ENCODE results near the gene COL16A1.
A peak's percentile ranks its signal among the peaks of the same experiment; 100 is the strongest.

The COL16A1 gene

DNA sequence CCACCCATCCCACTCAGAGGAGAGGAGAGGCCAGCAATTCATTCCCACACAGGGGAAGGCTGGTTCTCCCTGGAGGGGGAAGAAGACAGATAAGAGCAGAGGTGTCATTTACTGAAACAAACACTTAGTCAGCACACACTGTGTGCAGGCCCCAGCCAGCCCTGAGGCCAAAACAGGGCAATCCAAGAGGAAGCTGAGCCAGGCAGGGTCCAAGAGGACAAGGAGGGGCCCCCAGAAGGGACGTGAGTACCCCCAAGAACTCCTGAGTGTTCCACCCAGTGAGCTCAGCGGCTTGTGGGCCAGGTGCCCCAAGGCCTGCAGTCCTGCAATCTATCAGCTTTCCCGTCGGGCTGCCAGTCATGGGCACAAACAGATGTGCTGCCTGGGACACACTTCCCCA is 44.5 kb upstream of the COL16A1 start:
- H3K36me3 ChIP-seq (ENCODE audit: control insufficient read depth in 4 of 4, insufficient read depth in 4 of 4, low read length in 3 of 4), result no peaks in the 10 kb centered on the region
- H3K27me3 ChIP-seq (replicated peaks in 2 of 5; ENCODE audit: control insufficient read depth in 4 of 5, insufficient read depth in 5 of 5, low read length in 4 of 5), result no peaks in the 10 kb centered on the region
- POLR2A ChIA-PET, result interaction anchor here (0.6 to 0.9 kb wide), 2 partner anchors 9 to 453 kb away, joined by 3 to 4 read pairs; no protein-coding TSS in a partner anchor
- H3K4me1 ChIP-seq (ENCODE audit: control extremely low read depth in 1 of 4, control insufficient read depth in 4 of 4, insufficient read depth in 4 of 4, low read length in 3 of 4), result peaks cover 0 to 48% (median 31%) of the 10 kb centered on the region in 4 experiments
- CTCF ChIA-PET, result interaction anchor here (0.8 to 4.1 kb wide), 9 partner anchors 9 to 86 kb away, joined by 3 to 34 read pairs (median 3); no protein-coding TSS in a partner anchor
- H3K27ac ChIP-seq (ENCODE audit: insufficient read depth in 1 of 2, low read depth in 1 of 2, low read length in 2 of 2, poor library complexity in 1 of 2, severe bottlenecking in 2 of 2), result no peak overlapping the region
- 83% methylated on average over 4 of the region's 4 CpGs for WGBS (ENCODE audit: insufficient coverage)
- H3K9me3 ChIP-seq (ENCODE audit: control extremely low read depth in 1 of 5, control insufficient read depth in 4 of 5, insufficient read depth in 2 of 5, low read depth in 1 of 5, low read length in 4 of 5), result no peaks in the 10 kb centered on the region
- H3K4me3 ChIP-seq (ENCODE audit: control insufficient read depth in 1 of 7, extremely low read depth in 1 of 7, insufficient read depth in 4 of 7, low read depth in 2 of 7, low read length in 6 of 7), result no peak overlapping the region
- no peak for DNase-seq

DNA sequence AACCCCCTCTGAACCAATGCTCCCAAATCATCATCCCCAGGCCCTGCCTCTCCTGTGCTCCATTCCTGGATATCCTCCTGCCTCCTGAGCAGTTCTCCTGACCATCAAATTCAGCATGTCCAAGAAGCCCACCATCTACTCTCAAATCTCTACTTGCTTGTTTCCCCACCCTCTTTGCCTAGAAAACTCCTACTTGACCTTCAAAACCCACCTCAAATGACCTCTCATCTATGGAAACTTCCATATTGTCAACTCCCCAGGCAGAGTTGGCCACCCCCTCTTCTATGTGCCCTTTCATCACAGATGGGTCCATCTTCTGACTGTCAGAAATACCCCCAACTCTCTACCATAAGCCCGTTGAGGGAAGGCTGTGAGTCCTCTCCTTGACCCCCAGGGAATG is 43.5 kb upstream of the COL16A1 start:
- Histone ChIP-seq H3K4me1 (ENCODE audit: control extremely low read depth in 1 of 4, control insufficient read depth in 4 of 4, insufficient read depth in 4 of 4, low read length in 3 of 4) (peaks cover 0 to 37% (median 24%) of the 10 kb centered on the region in 4 experiments), H3K9me3 (ENCODE audit: control extremely low read depth in 1 of 5, control insufficient read depth in 4 of 5, insufficient read depth in 2 of 5, low read depth in 1 of 5, low read length in 4 of 5) (no peaks in the 10 kb centered on the region), H3K27ac (ENCODE audit: insufficient read depth in 1 of 2, low read depth in 1 of 2, low read length in 2 of 2, poor library complexity in 1 of 2, severe bottlenecking in 2 of 2) (no peak overlapping the region), H3K4me3 (ENCODE audit: control insufficient read depth in 1 of 7, extremely low read depth in 1 of 7, insufficient read depth in 4 of 7, low read depth in 2 of 7, low read length in 6 of 7) (no peak overlapping the region), H3K27me3 (replicated peaks in 2 of 5; ENCODE audit: control insufficient read depth in 4 of 5, insufficient read depth in 5 of 5, low read length in 4 of 5) (no peaks in the 10 kb centered on the region), H3K36me3 (ENCODE audit: control insufficient read depth in 4 of 4, insufficient read depth in 4 of 4, low read length in 3 of 4) (no peaks in the 10 kb centered on the region)
- 100% methylated on average over 1 of the region's 1 CpG for WGBS (ENCODE audit: insufficient coverage)
- no peak for DNase-seq
- ChIA-PET CTCF (interaction anchor here (0.7 to 2.9 kb wide), 3 partner anchors 10 to 31 kb away, joined by 3 to 10 read pairs (median 3); no protein-coding TSS in a partner anchor), POLR2A (no interaction called here)

DNA sequence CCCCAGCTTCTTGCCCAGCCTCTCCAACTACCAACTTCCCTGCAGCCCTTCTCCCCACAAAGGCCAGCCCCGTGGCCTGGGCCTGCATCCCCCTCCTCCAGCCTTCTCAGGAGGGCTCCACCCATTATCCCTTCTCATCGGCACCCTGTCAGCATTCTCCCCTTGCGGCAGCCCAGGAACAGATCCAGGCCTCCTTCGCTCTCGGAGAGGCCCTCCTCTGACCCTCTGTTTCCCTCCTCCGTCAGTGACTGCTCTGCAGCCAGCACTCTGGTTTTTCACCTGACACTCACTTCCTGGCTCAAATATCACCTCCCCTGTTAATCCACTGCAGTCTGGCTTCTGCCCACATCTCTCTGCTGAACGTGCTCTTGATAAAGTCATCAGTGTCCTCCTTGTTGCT is 42.9 kb upstream of the COL16A1 start:
- Histone ChIP-seq H3K27ac (ENCODE audit: insufficient read depth in 1 of 2, low read depth in 1 of 2, low read length in 2 of 2, poor library complexity in 1 of 2, severe bottlenecking in 2 of 2) (no peak overlapping the region), H3K36me3 (ENCODE audit: control insufficient read depth in 4 of 4, insufficient read depth in 4 of 4, low read length in 3 of 4) (no peaks in the 10 kb centered on the region), H3K27me3 (replicated peaks in 2 of 5; ENCODE audit: control insufficient read depth in 4 of 5, insufficient read depth in 5 of 5, low read length in 4 of 5) (no peaks in the 10 kb centered on the region), H3K4me3 (ENCODE audit: control insufficient read depth in 1 of 7, extremely low read depth in 1 of 7, insufficient read depth in 4 of 7, low read depth in 2 of 7, low read length in 6 of 7) (no peak overlapping the region), H3K9me3 (ENCODE audit: control extremely low read depth in 1 of 5, control insufficient read depth in 4 of 5, insufficient read depth in 2 of 5, low read depth in 1 of 5, low read length in 4 of 5) (no peaks in the 10 kb centered on the region), H3K4me1 (ENCODE audit: control extremely low read depth in 1 of 4, control insufficient read depth in 4 of 4, insufficient read depth in 4 of 4, low read length in 3 of 4) (peaks cover 0 to 31% (median 19%) of the 10 kb centered on the region in 4 experiments)
- DNase-seq, result no peak
- 54% methylated on average over 6 of the region's 7 CpGs for WGBS (ENCODE audit: insufficient coverage)
- ChIA-PET CTCF (interaction anchor here (1.1 to 2.7 kb wide), 10 partner anchors 11 to 84 kb away, joined by 3 to 23 read pairs (median 6); no protein-coding TSS in a partner anchor), POLR2A (no interaction called here)

DNA sequence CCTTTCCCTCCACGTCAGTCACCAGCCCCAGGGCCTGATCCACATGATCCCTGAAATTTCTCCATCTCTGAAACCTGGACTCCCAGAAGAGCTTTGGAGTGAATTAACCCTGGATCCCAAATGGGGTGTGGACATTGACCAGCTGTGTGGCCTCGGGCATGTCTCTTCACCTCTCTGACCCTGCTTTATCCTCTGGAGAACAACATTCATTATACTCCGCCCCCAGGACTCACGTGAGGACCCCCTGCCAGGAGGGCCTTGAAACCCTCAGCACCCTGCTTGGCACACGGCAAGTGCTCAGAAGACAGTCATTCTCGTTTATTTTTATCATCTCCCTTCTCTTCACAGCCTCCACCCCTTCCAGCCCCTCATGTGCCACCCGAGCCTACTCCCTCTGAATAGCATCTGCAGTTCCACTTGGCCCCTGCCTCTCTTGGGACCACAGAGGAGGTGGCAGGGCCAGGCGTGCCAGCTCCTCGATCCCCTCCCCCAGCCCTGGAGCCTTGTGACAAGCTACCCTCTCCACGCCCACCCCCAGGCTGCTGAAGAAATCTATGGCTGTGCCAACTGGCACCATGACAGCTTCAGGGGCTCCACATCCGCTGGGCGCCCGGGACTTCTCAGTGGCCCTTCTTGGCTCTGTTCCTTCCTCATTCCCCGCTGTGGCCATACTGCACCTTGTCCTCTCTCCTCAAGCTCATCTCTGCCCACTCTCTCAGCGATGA is 42.3 kb upstream of the COL16A1 start:
- peak in 2 of 3 donors; percentile 60 to 72 for DNase-seq
- Histone ChIP-seq H3K36me3 (ENCODE audit: control insufficient read depth in 4 of 4, insufficient read depth in 4 of 4, low read length in 3 of 4) (no peaks in the 10 kb centered on the region), H3K4me1 (ENCODE audit: control extremely low read depth in 1 of 4, control insufficient read depth in 4 of 4, insufficient read depth in 4 of 4, low read length in 3 of 4) (peaks cover 0 to 26% (median 17%) of the 10 kb centered on the region in 4 experiments), H3K9me3 (ENCODE audit: control extremely low read depth in 1 of 5, control insufficient read depth in 4 of 5, insufficient read depth in 2 of 5, low read depth in 1 of 5, low read length in 4 of 5) (no peaks in the 10 kb centered on the region), H3K4me3 (ENCODE audit: control insufficient read depth in 1 of 7, extremely low read depth in 1 of 7, insufficient read depth in 4 of 7, low read depth in 2 of 7, low read length in 6 of 7) (no peak overlapping the region), H3K27ac (ENCODE audit: insufficient read depth in 1 of 2, low read depth in 1 of 2, low read length in 2 of 2, poor library complexity in 1 of 2, severe bottlenecking in 2 of 2) (no peak overlapping the region), H3K27me3 (replicated peaks in 2 of 5; ENCODE audit: control insufficient read depth in 4 of 5, insufficient read depth in 5 of 5, low read length in 4 of 5) (no peaks in the 10 kb centered on the region)
- CTCF ChIA-PET, result interaction anchor here (0.9 to 2.9 kb wide), 18 partner anchors 9 to 307 kb away, joined by 3 to 23 read pairs (median 6); no protein-coding TSS in a partner anchor
- 58% methylated on average over 14 of the region's 15 CpGs for WGBS (ENCODE audit: insufficient coverage)
- POLR2A ChIA-PET, result no interaction called here

DNA sequence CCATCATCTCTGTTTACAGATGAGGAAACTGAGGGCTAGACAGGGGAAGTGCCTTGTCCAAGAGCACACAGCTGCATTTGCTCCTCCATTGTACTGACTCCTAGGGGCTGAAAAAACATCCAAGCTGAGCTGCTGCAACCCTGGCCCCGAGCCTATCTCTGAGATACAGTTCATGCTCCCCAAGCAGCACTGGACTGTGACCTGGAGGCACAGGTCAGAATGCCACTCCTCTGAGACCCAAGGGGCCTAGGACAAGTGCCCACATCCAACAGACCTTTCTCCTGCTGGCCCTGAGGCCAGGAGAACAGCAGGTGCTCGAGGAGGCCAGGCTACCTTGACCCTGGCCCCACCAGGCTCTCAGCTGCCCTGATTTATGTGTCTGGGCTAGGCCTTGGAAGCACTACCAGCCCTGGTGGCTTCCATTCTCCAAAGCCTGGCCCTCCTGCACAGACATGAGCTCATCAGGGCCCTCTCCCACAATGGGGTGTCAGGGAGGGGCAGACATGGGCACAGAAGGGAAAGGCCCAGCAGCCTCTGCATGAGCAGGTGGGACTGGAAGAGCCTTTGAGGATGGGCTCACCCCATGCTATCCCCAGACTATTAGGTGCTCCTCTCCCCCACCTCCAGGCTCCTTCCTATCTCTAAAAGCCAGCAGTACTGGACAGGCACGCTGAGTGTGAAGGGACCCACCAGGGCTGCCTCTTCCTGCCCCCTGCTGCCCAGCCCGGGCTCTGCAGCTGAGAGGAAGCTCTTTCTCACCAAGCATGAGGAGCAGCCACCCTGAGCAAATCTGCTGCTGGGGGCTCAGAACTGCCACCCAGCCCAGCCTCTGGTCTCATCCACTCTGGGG is 41.5 kb upstream of the COL16A1 start:
- POLR2A ChIA-PET, result no interaction called here
- peak in 2 of 3 donors; percentile 71 to 72 for DNase-seq
- H3K9me3 ChIP-seq (ENCODE audit: control extremely low read depth in 1 of 5, control insufficient read depth in 4 of 5, insufficient read depth in 2 of 5, low read depth in 1 of 5, low read length in 4 of 5), result no peaks in the 10 kb centered on the region
- no peaks in the 10 kb centered on the region for H3K36me3 ChIP-seq (ENCODE audit: control insufficient read depth in 4 of 4, insufficient read depth in 4 of 4, low read length in 3 of 4)
- CTCF ChIA-PET, result interaction anchor here (0.9 to 2.9 kb wide), 18 partner anchors 9 to 308 kb away, joined by 3 to 23 read pairs (median 6); no protein-coding TSS in a partner anchor
- H3K27me3 ChIP-seq (replicated peaks in 2 of 5; ENCODE audit: control insufficient read depth in 4 of 5, insufficient read depth in 5 of 5, low read length in 4 of 5), result no peaks in the 10 kb centered on the region
- 49% methylated on average over 4 of the region's 4 CpGs for WGBS (ENCODE audit: insufficient coverage)
- no peak overlapping the region for H3K4me3 ChIP-seq (ENCODE audit: control insufficient read depth in 1 of 7, extremely low read depth in 1 of 7, insufficient read depth in 4 of 7, low read depth in 2 of 7, low read length in 6 of 7)
- H3K27ac ChIP-seq (ENCODE audit: insufficient read depth in 1 of 2, low read depth in 1 of 2, low read length in 2 of 2, poor library complexity in 1 of 2, severe bottlenecking in 2 of 2), result no peak overlapping the region
- peaks cover 0 to 18% (median 9%) of the 10 kb centered on the region in 4 experiments for H3K4me1 ChIP-seq (ENCODE audit: control extremely low read depth in 1 of 4, control insufficient read depth in 4 of 4, insufficient read depth in 4 of 4, low read length in 3 of 4)

DNA sequence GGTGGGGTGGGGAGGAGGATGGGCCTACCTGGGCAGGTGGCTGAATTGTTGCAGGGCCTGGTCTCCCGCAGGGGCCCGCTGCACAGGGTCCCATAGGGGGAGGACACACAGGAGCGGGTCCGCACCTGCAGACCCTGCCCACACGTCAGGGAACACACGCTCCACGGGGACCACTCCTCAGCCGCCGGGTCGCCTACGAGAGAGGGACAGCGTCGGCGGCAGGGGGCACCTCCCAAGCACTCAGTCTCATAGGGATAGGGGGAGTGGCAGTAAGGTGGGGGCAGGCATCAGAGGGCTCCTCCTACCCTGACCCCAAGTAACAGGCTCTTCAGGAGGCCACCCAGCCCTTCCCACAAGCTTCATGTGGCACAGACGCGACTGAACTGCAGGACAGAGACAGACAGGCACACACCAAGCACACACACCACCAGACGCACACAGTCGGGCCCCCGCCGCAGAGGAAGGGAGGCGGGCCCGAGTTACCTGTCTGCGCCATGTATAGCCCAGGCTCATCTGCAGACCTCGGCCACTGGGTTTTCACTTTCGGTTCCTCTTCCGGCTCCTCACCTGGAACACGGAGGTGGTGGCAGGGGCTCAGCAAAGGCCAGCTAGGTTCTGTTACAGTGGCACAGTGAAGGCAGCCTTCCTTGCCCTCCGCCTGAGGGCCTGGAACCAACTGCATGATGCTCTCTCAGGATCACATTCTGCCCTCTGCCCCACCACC is 40.5 kb upstream of the COL16A1 start:
- POLR2A ChIA-PET, result no interaction called here
- Histone ChIP-seq H3K27me3 (replicated peaks in 2 of 5; ENCODE audit: control insufficient read depth in 4 of 5, insufficient read depth in 5 of 5, low read length in 4 of 5) (peaks cover 0 to 6% (median 0%) of the 10 kb centered on the region in 5 experiments), H3K36me3 (ENCODE audit: control insufficient read depth in 4 of 4, insufficient read depth in 4 of 4, low read length in 3 of 4) (no peaks in the 10 kb centered on the region), H3K9me3 (ENCODE audit: control extremely low read depth in 1 of 5, control insufficient read depth in 4 of 5, insufficient read depth in 2 of 5, low read depth in 1 of 5, low read length in 4 of 5) (no peaks in the 10 kb centered on the region), H3K4me1 (ENCODE audit: control extremely low read depth in 1 of 4, control insufficient read depth in 4 of 4, insufficient read depth in 4 of 4, low read length in 3 of 4) (peaks cover 0 to 18% (median 7%) of the 10 kb centered on the region in 4 experiments), H3K4me3 (ENCODE audit: control insufficient read depth in 1 of 7, extremely low read depth in 1 of 7, insufficient read depth in 4 of 7, low read depth in 2 of 7, low read length in 6 of 7) (no peak overlapping the region), H3K27ac (ENCODE audit: insufficient read depth in 1 of 2, low read depth in 1 of 2, low read length in 2 of 2, poor library complexity in 1 of 2, severe bottlenecking in 2 of 2) (no peak overlapping the region)
- CTCF ChIA-PET, result interaction anchor here (1.4 to 2.9 kb wide), 7 partner anchors 11 to 81 kb away, joined by 3 to 23 read pairs (median 14); no protein-coding TSS in a partner anchor
- WGBS (ENCODE audit: insufficient coverage), result 97% methylated on average over 24 of the region's 28 CpGs
- no peak for DNase-seq
